Stimulated activated CD8-positive, alpha-beta memory T cell treated with anti-CD3 and anti-CD28 coated beads, Interleukin-4, amount 100 ng/mL, for 48 hours (primary cell): ENCODE measurements around the gene ABCA6.
"Not testable (repeated sequence)": the region's sequence is repeated elsewhere in the genome, so short reads cannot be mapped to it uniquely, and the experiment has no call there.

ENCODE experiments used
- DNase-seq: peaks from one replicate; pipeline ENCODE4 v3.0.0-alpha.2; 2020

ABCA6 gene

GRCh38 chr17:69142175-69142802 is 594 bp upstream of the ABCA6 start:
- DNase-seq = no peak

- no peak for DNase-seq
These were observed 7.6 kb downstream of the ABCA6 start for GRCh38 chr17:69134112-69134511.

GRCh38 chr17:69130627-69131296 is 10.9 kb downstream of the ABCA6 start:
- DNase-seq = no peak

- no peak for DNase-seq
These were observed 18.1 kb downstream of the ABCA6 start for GRCh38 chr17:69123626-69124025.

DNA sequence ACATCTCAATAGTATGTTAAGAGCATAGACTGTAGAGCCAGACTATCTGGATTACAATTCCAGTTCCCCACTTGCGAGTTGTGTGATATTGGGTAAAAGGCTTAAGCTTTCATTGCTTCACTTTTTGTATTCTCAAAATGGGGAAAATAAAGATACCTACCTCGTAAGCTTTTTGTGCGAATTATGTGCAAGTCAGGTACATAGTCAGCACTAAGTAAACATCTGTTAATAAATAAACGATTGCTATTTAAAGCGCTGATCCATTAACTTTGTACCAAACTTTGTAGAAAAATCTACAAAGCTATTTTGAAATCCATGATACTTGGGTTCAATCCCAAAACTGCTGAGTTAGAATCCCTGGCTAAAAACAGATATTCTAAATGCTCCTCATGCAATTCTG is 19.6 kb downstream of the ABCA6 start:
- DNase-seq = no peak

GRCh38 chr17:69117855-69118784 is 23.6 kb downstream of the ABCA6 start:
- no peak for DNase-seq

DNA sequence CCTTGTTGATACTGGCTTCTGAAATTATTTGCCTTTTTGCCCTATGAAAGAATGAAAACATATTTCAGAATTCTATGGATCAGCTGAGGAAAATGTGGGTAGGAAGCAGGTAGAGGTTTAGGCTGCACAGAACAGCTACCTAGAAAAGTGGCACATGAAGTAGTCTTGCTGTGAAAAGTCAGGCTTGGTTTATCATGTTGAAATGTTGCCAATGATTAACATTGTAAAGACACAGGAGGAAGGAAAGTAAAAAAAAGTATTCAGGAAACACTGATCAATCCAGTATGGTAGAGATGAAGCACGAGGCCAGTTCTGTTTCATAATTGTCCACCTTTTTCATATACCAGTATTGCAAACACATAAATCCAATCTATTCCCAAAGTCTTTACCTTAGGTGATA is 29.9 kb downstream of the ABCA6 start:
- DNase-seq = no peak

- DNase-seq = no peak
These were observed 35.6 kb downstream of the ABCA6 start for GRCh38 chr17:69105907-69106730.

DNA sequence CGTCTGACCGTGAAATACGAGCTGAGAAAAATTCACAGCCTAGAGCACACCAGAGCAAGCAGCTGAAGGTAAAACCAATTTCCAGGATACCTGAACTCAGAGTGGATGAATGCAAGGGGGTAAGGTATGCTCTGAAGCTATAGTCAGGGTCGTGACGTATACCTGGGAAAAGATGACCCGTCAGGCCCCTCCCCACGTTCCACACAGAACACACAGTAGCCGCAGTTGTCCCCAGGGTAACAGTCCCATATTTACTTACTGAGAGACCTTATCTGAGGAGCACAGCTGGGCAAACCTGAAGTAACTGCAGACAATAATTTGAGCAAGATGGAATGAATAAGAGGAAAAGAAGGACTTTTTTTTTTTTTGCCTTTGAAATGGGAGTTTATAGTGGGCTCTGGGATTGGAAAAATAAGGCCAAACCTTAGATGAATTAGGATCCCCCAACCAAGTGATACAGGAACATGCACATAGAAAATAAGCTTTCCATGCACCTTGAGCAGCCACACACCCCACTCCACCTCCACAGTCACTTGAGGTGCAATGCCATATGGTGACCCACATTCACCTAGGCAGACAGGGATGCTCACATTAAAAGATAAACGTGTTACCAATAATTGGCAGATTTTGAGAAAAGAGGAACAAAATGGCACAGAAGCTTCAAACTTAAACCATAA is 38.0 kb downstream of the ABCA6 start:
- no peak for DNase-seq

DNA sequence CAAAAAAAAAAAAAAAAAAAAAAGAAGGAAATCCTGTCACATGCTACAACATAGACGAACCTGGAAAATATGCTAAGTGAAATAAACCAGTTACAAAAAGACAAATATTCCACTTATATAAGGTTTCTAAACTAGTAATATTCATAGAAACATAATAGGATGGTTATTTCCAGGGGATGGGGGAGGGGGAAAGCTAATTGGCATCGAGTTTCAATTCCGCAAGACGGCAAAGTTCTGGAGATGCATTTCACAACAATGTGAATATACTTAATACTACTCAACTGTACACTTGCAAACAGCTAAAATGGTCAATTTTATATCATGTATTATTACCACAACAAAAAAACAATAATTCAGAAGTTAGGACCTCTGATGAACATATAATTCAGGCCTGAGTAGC is 43.1 kb downstream of the ABCA6 start:
- DNase-seq = no peak

DNA sequence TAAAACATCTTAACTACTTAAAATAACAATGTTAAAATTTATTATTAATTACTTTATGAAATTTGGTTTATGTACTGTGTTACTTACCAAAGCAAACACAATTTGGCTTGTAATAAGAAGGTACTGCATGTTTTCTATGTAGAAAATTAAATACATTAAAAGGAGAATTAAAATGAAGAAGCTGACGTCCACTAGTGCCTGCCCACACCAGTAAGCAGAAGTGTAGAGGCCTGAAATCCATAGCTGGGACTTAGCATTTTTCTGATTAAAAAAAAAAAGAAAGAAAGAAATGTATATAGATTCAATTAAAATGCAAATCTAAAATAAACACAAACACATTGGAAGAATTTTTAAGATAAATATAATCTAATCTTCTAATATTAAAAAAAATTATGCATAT is 45.2 kb downstream of the ABCA6 start:
- DNase-seq = no peak

GRCh38 chr17:69093995-69094394 is 47.7 kb downstream of the ABCA6 start:
- DNase-seq = no peak

- DNase-seq = no peak
These were observed 48.4 kb downstream of the ABCA6 start for GRCh38 chr17:69093279-69093789.

DNA sequence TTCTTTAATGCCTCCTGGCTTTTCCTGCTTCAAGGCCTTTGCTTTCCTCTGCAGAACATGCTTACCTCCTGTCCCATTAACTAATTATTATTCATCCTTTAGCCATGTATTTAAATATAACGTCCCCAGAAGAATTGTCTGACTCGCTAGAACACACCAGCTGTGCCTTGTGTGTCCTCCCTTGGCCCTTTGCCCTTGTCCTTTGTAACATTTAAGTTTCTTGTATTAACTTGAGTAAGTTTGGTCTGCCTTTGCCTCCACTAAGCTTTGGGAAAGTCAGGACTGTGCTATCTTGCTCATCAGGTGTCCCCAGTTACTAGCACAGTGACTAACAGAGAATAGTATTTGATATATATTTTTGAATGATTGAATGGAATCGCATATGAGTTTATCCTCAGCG is 51.3 kb downstream of the ABCA6 start:
- DNase-seq = no peak

DNA sequence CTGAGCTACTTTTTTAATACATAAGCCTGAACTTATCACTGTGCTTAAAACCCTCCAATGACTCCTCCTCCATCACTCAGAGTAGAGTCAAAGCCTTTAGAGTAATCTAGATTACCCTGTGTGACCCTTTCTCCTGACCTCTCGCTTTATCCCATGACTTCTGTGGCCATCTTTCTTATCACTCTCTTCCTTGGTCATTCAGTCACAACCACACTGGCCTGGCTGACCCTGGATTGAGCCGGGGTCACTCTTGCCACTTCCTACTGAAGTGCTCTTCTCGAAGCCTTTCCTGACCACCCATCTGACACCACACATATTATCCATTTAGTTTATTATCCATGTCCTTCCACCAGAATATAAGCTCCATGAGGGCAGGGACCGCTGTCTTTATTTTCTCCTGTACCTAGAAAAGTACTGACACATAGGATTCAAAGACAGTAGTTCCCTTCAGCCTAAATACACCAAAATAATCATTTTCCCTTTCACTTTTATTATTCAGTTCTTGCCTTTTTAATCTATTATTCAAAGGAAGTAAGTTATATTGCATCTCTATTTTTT is 53.0 kb downstream of the ABCA6 start:
- no peak for DNase-seq

DNA sequence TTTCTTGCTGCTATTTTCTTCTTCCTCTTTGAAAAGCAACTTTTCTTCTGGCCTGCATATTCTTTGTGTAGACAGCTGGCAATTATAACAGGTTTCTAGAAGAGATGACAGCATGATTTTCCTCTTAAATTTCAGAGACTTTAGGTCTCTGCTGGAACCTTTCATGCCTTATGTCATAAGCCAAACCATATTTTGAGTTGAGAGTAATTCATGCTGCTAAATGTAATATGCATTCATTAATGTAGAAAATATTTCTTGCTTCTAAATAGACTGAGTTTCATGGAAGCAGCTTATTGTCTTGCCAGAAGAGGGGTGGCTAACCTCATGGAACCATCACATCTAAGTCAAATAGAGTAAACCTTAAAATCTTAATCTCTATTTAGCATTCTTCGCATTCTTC is 55.1 kb downstream of the ABCA6 start:
- no peak for DNase-seq

GRCh38 chr17:69084911-69085310 is 56.8 kb downstream of the ABCA6 start:
- DNase-seq = no peak

DNA sequence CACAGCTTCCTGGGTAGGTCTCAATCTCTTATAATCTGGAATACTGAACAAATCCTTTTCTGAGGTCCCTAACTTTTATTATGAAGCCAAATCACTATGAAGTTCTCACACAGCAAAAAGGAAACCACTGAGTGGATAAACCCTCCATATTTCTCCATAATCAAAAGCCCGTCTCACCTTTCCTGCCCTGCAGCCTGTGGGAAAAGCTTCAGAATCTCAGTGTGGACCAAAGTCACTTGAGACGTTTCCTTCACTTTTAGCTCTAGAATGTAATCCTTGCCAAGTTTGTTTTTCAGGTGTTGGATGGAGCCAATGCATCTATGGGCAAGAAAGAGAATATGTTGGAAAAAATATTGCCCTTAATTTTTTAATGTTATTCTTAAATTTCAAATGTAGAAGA is 59.0 kb downstream of the ABCA6 start:
- no peak for DNase-seq

DNA sequence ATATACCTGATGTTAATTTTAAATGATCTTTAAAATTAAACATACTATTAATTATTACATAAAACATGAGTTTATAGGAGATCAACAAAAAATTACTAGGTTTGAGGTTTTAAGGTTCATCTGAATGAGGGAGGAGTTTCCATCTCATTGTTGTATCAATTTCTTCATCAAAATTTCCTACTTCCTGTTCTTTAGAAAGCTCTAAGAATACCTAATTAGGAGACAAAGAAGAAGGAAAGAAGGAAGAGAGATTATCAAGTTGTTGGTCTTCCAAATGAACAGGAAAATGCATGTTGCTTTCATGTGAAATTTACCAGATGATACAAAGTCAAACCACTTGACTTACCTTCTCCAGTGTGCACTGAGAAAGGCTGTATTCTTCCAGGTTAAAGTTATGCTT is 62.8 kb downstream of the ABCA6 start:
- DNase-seq = no peak

DNA sequence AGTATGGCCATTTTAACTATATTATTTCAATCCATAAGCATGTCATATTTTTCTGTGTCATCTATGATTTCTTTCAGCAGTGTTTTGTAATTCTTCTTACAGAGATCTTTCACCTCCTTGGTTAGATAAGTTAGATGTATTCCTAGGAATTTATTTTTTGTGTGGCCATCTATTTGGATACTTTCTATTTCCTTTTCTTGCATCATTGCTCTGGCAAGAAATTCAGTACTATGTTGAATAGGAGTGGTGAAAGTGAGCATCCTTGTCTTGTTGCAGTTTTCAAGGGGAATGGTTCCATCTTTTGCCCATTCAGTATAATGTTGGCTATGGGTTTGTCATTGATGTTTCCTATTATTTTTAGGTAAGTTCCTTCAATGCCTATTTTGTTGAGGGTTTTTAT is 65.9 kb downstream of the ABCA6 start:
- DNase-seq = no peak

- not testable (repeated sequence) for DNase-seq
These were observed 68.3 kb downstream of the ABCA6 start for GRCh38 chr17:69073392-69073791.

DNA sequence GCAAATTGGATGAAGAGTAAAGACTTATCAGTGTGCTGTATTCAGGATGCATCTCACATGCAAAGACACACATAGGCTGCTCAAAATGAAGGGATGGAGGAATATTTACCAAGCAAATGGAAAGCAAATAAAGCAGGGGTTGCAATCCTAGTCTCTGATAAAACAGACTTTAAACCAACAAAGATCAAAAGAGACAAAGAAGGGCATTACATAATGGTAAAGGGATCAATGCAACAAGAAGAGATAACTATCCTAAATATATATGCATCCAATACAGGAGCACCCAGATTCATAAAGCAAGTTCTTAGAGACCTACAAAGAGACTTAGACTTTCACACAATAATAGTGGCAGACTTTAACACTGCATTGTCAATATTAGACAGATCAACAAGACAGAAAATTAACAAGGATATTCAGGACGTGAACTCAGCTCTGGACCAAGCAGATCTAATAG is 68.9 kb downstream of the ABCA6 start:
- not testable (repeated sequence) for DNase-seq
